NK-92 (cell line): ENCODE measurements around the gene LRRC8D.
"Not testable (repeated sequence)": the region's sequence is repeated elsewhere in the genome, so short reads cannot be mapped to it uniquely, and the experiment has no call there.

Experiments
- DNase-seq: peaks from one replicate; lab custom pipeline; 2025; ENCODE audit not compliant: unreplicated experiment; lab: John Stamatoyannopoulos, UW

Gene LRRC8D

GRCh38 chr1:89982846-89983245 is 162.0 kb downstream of the LRRC8D start:
- DNase-seq: not testable (repeated sequence)

DNA sequence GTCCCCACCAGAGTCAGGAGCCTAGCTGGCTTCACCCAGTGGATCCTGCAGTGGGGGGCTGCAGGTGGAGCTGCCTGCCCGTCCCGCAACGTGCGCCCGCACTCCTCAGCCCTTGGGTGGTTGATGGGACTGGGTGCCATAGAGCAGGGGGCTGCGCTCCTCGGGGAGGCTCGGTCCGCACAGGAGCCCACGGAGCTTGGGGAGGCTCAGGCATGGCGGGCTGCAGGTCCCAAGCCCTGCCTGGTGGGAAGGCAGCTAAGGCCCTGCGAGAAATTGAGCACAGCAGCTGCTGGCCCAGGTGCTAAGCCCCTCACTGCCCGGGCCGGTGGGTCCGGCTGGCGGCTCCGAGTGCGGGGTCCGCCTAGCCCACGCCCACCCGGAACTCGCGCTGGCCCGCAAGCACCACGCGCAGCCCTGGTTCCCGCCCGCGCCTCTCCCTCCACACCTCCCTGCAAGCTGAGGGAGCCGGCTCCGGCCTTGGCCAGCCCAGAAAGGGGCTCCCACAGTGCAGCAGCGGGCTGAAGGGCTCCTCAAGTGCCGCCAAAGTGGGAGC is 163.8 kb downstream of the LRRC8D start:
- DNase-seq: not testable (repeated sequence)

- no peak for DNase-seq
Measured at GRCh38 chr1:89986020-89986419, 165.2 kb downstream of the LRRC8D start.
